Activated effector memory CD4-positive, alpha-beta T cell treated with anti-CD3 and anti-CD28 coated beads, Interleukin-2, amount 50 U/mL, for 16 hours (primary cell): ENCODE results near the gene LRRC4C.
"Not testable (repeated sequence)": the region's sequence is repeated elsewhere in the genome, so short reads cannot be mapped to it uniquely, and the experiment has no call there.

Experiments used
- DNase-seq: peaks from one replicate; pipeline ENCODE4 v3.0.0-alpha.2; 2020

The LRRC4C gene

GRCh38 chr11:40203606-40204005 is 1255.8 kb downstream of the LRRC4C start:
- no peak for DNase-seq

DNA sequence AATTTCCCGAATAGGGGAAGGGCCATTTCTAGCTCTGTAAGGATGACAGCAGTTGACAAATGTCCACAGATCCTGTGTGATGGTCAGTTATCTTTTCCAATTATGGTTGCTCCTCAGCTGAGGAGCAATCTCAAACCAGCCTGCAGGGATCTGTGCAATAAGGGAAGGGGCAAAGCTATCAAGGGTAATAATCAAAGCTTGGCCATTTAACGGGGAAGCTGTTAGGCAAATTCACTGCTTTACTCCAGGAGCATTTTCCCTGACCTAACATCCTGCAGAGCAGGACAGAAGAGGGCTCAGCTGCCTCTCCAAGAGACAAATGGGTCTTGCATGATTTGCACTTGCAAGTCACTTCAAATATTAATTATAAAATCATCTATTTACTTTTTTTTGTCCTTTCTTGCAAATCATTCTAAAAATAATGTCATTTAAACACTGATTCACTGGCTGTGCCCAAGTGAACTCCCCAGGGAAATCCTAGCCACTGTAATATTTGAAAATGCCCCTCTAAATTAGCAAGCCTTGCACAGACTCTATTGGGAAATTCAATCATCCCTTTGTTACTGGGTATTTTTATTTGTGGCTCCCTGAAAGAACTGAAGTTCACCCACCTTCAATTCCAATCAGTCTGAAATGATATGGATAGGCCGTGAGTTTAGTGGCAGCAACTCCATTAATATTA is 1256.7 kb downstream of the LRRC4C start:
- DNase-seq: no peak

DNA sequence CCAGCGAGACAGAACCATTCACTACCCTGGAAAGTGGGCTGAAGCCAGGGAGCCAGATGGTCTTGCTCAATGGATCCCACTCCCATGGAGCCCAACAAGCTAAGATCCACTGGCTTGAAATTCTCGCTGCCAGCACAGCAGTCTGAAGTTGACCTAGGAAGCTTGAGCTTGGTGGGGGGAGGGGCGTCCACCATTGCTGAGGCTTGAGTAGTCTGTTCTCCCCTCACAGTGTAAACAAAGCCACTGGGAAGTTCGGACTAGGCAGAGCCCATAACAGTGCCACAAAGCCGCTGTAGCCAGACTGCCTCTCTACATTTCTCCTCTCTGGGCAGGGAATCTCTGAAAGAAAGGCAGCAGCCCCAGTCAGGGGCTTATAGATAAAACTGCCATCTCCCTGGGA is 1266.9 kb downstream of the LRRC4C start:
- DNase-seq: not testable (repeated sequence)

- no peak for DNase-seq
Measured at GRCh38 chr11:40190294-40190693, 1269.2 kb downstream of the LRRC4C start.

DNA sequence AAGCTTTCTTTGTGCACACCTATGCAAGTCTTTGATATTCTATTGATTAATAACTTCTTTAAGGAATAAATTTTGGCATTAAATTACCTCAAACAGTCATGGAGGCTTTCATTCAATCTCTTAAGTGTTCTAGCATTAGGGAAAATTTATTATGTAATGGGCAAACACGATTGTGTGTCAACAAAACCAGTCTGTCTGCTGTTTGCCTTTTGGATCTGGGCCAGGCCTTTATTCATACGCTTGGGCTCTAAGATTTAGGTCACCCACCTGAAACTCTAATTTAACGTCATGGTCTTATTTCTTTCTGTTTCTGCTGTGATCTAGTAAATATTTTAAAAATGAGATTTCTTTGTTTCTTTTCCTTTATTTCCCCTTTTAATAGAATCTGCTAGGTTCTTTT is 1270.6 kb downstream of the LRRC4C start:
- DNase-seq: no peak

- DNase-seq: no peak
Measured at GRCh38 chr11:40187295-40187694, 1272.2 kb downstream of the LRRC4C start.

GRCh38 chr11:40186437-40187263 is 1272.8 kb downstream of the LRRC4C start:
- DNase-seq: no peak

GRCh38 chr11:40185793-40186192 is 1273.7 kb downstream of the LRRC4C start:
- no peak for DNase-seq

- no peak for DNase-seq
Measured at GRCh38 chr11:40183073-40184064, 1276.1 kb downstream of the LRRC4C start.

- no peak for DNase-seq
Measured at GRCh38 chr11:40179541-40179940, 1279.9 kb downstream of the LRRC4C start.

DNA sequence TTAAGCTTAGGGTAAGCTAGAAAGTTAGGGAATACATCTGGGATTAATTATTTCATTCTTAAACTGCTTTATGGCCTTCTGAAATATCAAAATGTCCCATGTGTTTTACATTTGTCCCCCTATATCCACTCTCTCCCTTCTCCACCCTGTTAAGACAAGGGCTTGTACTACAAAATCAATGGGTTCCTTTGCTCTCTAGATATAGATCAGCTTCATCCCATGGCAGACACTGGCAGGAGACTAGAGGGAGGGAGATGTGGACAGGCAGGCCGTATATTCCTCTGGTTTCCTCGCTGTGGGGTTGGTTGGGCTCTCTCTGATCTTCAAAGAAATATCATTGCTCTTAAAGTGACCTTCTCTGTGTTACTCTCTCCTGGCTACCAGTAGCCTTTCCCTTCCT is 1281.0 kb downstream of the LRRC4C start:
- DNase-seq: no peak

GRCh38 chr11:40175980-40176379 is 1283.5 kb downstream of the LRRC4C start:
- DNase-seq: no peak

DNA sequence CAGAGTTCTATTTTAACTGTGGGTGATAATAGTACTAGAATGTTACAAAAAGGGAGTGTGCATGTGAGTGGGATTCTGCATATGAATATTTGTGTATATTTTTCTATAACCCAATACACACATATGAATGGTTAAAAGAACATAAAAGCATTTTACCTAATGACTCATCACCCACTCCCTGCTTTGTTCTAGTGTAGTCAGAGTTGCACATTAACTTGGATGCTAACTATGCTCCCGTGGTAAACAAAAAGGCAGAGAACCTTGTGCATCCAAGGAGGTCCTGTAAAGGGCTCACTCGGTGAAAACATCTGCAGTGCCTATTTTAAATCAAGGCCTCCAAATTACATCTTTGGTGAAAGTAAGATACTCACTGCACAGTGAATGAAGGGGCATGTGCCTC is 1289.4 kb downstream of the LRRC4C start:
- DNase-seq: no peak

DNA sequence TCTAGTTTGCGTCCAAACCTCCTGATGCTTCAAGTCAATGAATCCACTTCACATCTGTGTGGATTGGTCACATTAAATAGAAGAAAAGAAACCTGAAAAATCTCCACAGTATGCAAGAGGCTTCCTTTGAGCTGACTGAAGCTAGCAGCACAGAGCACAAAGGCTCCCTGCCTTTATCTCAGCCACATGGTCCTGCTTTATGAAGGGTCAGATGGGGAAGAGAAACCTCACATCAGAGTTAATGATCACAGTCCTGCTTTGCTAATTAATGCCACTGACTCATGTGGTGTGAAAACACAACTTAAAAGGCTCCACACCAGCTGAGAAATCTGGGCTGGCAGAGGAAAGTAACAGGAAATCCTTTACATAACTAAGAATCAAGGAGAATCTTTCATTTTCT is 1291.0 kb downstream of the LRRC4C start:
- no peak for DNase-seq

GRCh38 chr11:40167805-40168204 is 1291.6 kb downstream of the LRRC4C start:
- DNase-seq: not testable (repeated sequence)

DNA sequence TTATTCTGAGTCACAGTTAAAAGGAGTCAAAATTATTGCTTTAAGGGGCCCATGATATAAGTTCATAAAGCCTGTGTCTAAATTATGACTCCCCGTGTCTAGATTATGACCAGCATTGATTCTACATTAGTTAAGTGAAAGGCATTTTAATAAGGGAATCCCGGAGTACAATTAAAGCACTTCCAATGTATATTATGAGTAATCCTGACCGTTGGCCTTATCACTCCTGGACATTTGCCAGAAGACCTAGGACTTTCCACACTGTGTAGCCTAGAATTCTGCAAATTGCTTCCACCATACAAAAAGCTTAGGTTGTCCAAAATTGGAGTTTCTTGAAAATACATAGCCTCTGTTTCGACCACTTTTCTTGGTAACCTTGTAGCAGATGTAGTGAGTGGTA is 1292.6 kb downstream of the LRRC4C start:
- DNase-seq: no peak

GRCh38 chr11:40162901-40163883 is 1296.3 kb downstream of the LRRC4C start:
- no peak for DNase-seq

- no peak for DNase-seq
Measured at GRCh38 chr11:40161854-40162410, 1297.5 kb downstream of the LRRC4C start.

- DNase-seq: no peak
Measured at GRCh38 chr11:40160418-40160817, 1299.0 kb downstream of the LRRC4C start.

GRCh38 chr11:40149721-40150120 is 1309.7 kb downstream of the LRRC4C start:
- no peak for DNase-seq

DNA sequence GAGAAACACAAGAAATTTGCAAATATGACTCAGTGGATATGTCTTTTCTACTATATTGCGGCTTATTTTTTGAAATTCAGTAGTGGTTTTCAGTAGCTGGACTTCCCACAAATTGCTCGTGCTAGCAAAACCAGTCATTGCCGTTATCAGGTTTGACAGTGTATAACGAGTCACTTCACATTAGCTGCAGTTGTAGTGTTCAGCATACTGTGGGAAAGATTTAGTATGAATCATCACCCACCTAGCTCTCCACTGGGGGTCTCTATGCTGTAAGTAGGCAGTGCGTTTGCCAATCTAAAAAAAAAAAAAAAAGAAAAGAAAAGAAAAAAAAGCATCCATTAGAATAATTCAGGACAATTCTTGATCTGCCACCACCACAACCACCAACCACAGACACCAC is 1318.9 kb downstream of the LRRC4C start:
- no peak for DNase-seq

DNA sequence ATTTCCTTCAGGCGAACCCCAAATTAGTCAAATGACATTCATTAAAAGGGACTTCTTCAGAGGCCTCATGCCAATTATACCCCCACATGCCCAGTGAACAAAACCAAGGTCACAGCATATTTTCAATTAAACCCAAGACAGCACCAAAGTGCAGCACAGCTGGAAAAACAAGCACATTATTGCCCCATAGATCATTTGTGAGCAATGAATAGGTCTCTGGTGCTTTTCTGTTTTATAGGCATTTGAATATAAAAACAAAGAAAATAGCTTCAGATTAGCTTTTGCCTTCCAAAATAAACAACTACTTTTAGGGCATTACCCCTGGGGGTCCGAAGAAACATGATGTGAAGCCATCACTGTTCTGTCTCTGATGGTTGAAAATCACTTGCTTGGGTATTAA is 1319.9 kb downstream of the LRRC4C start:
- DNase-seq: no peak
